Hair follicular keratinocyte (primary cell): ENCODE results near the gene MFAP4. TPM values are rescaled to one million over a fixed set of nuclear protein-coding genes. Genes with fewer than 3 reads are reported as not detected.

Source experiments
- total RNA-seq: library from RNA; depleted of rRNA; stranded (reverse); fragments of >200 nt; gene quantifications from 2 replicates; pipeline ENCODE4 v1.2.3, GENCODE V29; 2015

Gene MFAP4
- not detected in 2 replicates for total RNA-seq

GRCh38 chr17:19386974-19387920 lies at the start of gene MFAP4:
MFAP4 (minus strand) TSS chr17:19387190; CDS start chr17:19387155, 35 bp downstream.

GRCh38 chr17:19410875-19411620 lies 24.1 kb upstream of the MFAP4 start, which contains the start of gene RNF112:
RNF112 (plus strand) TSS chr17:19411232; CDS start chr17:19411409, 177 bp downstream.

GRCh38 chr17:19378416-19379360 lies 8.3 kb downstream of the MFAP4 start, which contains the start of gene MAPK7:
MAPK7 (plus strand) TSS chr17:19378498; CDS start chr17:19378901, 403 bp downstream.

GRCh38 chr17:19362277-19363113 lies 24.5 kb downstream of the MFAP4 start, which contains the start of gene B9D1:
B9D1 (minus strand) TSS chr17:19362723; CDS start chr17:19362569, 154 bp downstream.

Other genes starting within 250 kb of the MFAP4 start
- gene EPN2, start 149.8 kb downstream of the MFAP4 start, total RNA-seq: 15.1 and 19.1 TPM in 2 replicates
- 29.5 and 34.6 TPM in 2 replicates for gene B9D1, start 24.5 kb downstream of the MFAP4 start, total RNA-seq
- 7.7 and 14.1 TPM in 2 replicates for gene MAPK7, start 8.7 kb downstream of the MFAP4 start, total RNA-seq
- 0.42 and 1.0 TPM in 2 replicates for gene RNF112, start 24.0 kb upstream of the MFAP4 start, total RNA-seq
- gene SLC47A1, start 146.7 kb upstream of the MFAP4 start, total RNA-seq: 1.3 and 5.2 TPM in 2 replicates